Glutamatergic neuron (in vitro differentiated cells): ENCODE results near the gene GSTM4. TPM values are rescaled to one million over a fixed set of nuclear protein-coding genes. Genes with fewer than 3 reads are reported as not detected.

Source experiments
- DNase-seq: peaks from one replicate; pipeline ENCODE4 v3.0.0; 2022
- H3K27ac Mint-ChIP-seq: one replicate; pipeline ENCODE4 v1.8.0; 2020; ENCODE audit warnings: mild to moderate bottlenecking, mixed read lengths, inconsistent platforms; ENCODE audit not compliant: unreplicated experiment
- H3K27me3 Mint-ChIP-seq: one replicate; pipeline ENCODE4 v1.8.0; 2020; ENCODE audit warnings: mild to moderate bottlenecking, moderate library complexity, mixed read lengths, inconsistent platforms; ENCODE audit not compliant: unreplicated experiment
- H3K36me3 Mint-ChIP-seq: one replicate; pipeline ENCODE4 v1.8.0; 2020; ENCODE audit warnings: mild to moderate bottlenecking, mixed read lengths, inconsistent platforms; ENCODE audit not compliant: unreplicated experiment
- H3K4me1 Mint-ChIP-seq: one replicate; pipeline ENCODE4 v1.8.0; 2020; ENCODE audit warnings: mild to moderate bottlenecking, low read depth, mixed read lengths, inconsistent platforms; ENCODE audit not compliant: unreplicated experiment
- H3K4me3 Mint-ChIP-seq: one replicate; pipeline ENCODE4 v1.8.0; 2020; ENCODE audit warnings: mild to moderate bottlenecking, mixed read lengths, inconsistent platforms; ENCODE audit not compliant: unreplicated experiment
- H3K9me3 Mint-ChIP-seq: one replicate; pipeline ENCODE4 v1.8.0; 2020; ENCODE audit warnings: mild to moderate bottlenecking, moderate library complexity, mixed read lengths, inconsistent platforms; ENCODE audit not compliant: unreplicated experiment
- long read RNA-seq: library from polyadenylated mRNA; unstranded; transcript quantifications from one replicate; pipeline ENCODE4 v2.0.0, GENCODE V29; 2020; ENCODE audit not compliant: unreplicated experiment
- total RNA-seq: library from RNA; stranded (reverse); fragmentation: NEBNext Ultra II Directional; extraction: Animal tissue kit (Norgen Biotek cat#: 25700); gene quantifications from one replicate; pipeline ENCODE4 v1.2.1, GENCODE V29; 2021; ENCODE audit not compliant: unreplicated experiment
- TF ChIP-seq, protein P1 (sequence below): fragments of 200-600 bp; sonication (generic); IDR thresholded peaks from one replicate; pipeline ENCODE4 v1.5.0; 2021; ENCODE audit not compliant: partially characterized antibody, unreplicated experiment

The GSTM4 gene
- total RNA-seq = 12.3 TPM
- long read RNA-seq, transcript GSTM4-204 (8 exons, 1,412 nt) = major isoform, 5 of 7 reads
- long read RNA-seq, partial matches to known transcripts = 0 of 7 reads
- long read RNA-seq, other reads (novel, unspliced or antisense) = 1 of 7 reads

DNA sequence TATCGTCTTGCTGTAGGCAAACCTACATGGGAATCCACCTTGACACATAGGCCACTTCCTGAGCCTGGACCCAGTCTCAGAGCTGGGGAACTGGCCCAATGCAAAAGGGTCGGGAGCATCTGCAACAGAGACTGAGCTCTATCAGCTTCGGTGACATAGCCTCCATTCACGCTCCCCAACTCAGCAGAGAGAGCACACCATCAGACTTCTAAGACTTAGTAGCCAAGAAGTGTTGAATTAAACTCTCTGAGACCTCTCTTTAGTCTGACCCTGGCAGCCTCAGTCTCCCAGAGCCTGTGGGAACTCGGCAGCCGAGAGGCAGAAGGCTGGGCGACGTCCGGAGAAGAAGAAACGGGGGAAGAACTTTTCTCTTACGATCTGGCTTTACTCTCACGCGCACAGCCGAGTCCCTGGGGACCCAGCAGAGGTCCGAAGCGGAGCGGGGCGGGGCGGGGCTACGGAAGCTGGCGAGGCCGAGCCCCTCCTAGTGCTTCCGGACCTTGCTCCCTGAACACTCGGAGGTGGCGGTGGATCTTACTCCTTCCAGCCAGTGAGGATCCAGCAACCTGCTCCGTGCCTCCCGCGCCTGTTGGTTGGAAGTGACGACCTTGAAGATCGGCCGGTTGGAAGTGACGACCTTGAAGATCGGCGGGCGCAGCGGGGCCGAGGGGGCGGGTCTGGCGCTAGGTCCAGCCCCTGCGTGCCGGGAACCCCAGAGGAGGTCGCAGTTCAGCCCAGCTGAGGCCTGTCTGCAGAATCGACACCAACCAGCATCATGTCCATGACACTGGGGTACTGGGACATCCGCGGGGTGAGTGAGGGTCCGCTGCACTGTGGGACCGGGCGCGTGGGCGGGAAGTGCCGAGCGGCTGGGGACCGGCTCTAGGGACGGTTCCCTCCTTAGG, at the start of gene GSTM4:
Gene GSTM4 (plus strand): TSS at position 485 of the 905 bp plus-strand sequence. CDS start 291 bp downstream, at position 776.
- DNase-seq = peak; percentile 84
- TF ChIP-seq, protein P1, sequence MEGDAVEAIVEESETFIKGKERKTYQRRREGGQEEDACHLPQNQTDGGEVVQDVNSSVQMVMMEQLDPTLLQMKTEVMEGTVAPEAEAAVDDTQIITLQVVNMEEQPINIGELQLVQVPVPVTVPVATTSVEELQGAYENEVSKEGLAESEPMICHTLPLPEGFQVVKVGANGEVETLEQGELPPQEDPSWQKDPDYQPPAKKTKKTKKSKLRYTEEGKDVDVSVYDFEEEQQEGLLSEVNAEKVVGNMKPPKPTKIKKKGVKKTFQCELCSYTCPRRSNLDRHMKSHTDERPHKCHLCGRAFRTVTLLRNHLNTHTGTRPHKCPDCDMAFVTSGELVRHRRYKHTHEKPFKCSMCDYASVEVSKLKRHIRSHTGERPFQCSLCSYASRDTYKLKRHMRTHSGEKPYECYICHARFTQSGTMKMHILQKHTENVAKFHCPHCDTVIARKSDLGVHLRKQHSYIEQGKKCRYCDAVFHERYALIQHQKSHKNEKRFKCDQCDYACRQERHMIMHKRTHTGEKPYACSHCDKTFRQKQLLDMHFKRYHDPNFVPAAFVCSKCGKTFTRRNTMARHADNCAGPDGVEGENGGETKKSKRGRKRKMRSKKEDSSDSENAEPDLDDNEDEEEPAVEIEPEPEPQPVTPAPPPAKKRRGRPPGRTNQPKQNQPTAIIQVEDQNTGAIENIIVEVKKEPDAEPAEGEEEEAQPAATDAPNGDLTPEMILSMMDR = no peak
- Mint-ChIP-seq H3K27me3 (peaks cover 6% of the 10 kb centered on the region), H3K36me3 (peaks cover 3% of the 10 kb centered on the region), H3K9me3 (peaks cover 6% of the 10 kb centered on the region), H3K4me3 (peak within 1 kb of the TSS; percentile 92), H3K4me1 (peaks cover 33% of the 10 kb centered on the region), H3K27ac (no peak within 1 kb of the TSS)

DNA sequence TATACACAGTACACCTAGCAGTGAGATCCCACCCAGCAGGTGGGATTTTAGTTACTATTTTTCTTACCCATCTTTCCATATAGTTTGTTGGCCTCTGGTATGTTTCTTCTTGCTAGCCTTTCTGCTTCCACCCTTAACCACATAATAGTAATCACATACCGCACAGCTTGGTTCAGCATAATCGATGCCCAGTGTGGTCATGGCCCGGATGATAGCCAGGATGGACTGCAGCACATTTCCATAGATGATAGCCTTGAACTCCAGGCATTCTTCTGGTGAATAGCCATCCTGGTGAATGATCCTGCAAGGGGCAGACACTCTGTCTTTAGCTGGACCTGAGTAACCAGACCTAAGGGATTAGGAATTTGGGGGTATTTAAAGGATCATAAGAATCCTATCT, 46.0 kb upstream of the GSTM4 start:
- no peak overlapping the region for H3K27ac Mint-ChIP-seq
- TF ChIP-seq, protein P1 = no peak
- H3K4me3 Mint-ChIP-seq = no peak overlapping the region
- no peak for DNase-seq
- H3K36me3 Mint-ChIP-seq = no peaks in the 10 kb centered on the region
- no peaks in the 10 kb centered on the region for H3K27me3 Mint-ChIP-seq
- no peaks in the 10 kb centered on the region for H3K9me3 Mint-ChIP-seq
- no peaks in the 10 kb centered on the region for H3K4me1 Mint-ChIP-seq

DNA sequence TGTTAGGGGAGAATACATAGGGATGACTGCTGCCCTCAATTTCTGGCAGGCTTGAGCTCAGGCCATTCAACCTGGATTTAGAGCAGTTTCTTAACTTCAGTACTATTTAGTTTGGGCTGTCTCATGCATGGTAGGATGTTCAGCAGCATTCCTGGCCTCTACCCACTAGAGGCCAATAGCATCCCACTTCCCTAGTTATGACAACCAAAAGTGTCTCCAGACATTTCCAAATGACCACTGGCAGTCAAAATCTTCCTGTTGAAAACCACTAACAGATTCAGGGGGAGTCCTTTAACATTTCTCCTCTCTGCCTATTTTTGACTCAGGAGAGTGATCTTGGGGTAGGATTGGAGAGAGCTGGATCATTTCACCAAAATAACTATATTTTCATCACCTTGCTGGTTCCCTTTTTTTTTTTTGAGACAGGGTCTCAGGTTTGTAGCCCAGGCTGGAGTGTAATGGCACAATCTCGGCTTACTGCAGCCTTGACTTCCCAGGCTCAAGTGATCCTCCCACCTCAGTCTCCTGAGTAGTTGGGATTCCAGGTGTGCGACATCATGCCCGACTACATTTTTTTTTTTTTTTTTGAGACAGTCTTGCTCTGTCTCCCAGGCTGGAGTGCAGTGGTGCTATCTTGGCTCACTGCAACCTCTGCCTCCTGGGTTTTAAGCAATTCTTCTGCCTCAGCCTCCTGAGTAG, 45.1 kb upstream of the GSTM4 start:
- no peaks in the 10 kb centered on the region for H3K9me3 Mint-ChIP-seq
- TF ChIP-seq, protein P1 = no peak
- H3K36me3 Mint-ChIP-seq = no peaks in the 10 kb centered on the region
- H3K27ac Mint-ChIP-seq = no peak overlapping the region
- no peak overlapping the region for H3K4me3 Mint-ChIP-seq
- H3K4me1 Mint-ChIP-seq = no peaks in the 10 kb centered on the region
- H3K27me3 Mint-ChIP-seq = no peaks in the 10 kb centered on the region
- DNase-seq = no peak

DNA sequence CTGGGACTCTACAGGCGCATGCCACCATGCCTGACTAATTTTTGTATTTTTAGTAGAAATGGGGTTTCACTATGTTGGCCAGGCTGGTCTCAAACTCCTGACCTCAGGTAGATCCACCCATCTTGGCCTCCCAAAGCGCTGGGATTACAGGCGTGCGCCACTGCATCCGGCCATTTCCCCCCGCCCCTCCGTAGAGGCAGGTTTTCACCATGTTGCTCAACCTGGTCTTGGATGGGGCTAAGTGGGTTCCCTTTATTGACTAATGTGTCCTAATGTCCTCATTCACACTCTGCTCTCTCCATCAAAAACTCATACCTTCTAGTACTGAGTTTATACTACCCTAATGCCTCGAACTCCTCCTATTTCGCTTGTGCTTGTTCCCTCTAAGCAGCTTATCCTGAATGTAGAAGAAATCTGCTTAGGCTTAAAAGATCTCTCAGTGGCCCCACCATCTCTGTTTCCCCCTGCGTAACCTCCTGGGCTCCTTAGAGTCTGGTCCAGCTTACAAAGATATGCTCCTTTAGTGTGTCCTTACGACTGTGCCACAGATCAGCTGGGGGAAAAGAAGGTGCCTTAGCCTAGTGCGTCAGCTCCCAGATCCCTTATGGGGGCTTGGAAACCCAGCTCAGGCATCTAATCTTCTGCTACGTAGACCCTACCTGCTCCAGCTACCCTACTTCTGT, 44.5 kb upstream of the GSTM4 start:
- TF ChIP-seq, protein P1 = no peak
- Mint-ChIP-seq H3K27me3 (no peaks in the 10 kb centered on the region), H3K4me1 (no peaks in the 10 kb centered on the region), H3K9me3 (no peaks in the 10 kb centered on the region), H3K27ac (no peak overlapping the region), H3K36me3 (no peaks in the 10 kb centered on the region), H3K4me3 (no peak overlapping the region)
- no peak for DNase-seq
